ENCODE measurements around the gene TBC1D9. TPM values are rescaled to one million over a fixed set of nuclear protein-coding genes. Genes with fewer than 3 reads are reported as not detected.

TBC1D9 gene
- total RNA-seq, 4 donors from 2014 or later, result 13.3 to 17.5 (median 15.2) TPM

- TF ChIP-seq, protein P1, sequence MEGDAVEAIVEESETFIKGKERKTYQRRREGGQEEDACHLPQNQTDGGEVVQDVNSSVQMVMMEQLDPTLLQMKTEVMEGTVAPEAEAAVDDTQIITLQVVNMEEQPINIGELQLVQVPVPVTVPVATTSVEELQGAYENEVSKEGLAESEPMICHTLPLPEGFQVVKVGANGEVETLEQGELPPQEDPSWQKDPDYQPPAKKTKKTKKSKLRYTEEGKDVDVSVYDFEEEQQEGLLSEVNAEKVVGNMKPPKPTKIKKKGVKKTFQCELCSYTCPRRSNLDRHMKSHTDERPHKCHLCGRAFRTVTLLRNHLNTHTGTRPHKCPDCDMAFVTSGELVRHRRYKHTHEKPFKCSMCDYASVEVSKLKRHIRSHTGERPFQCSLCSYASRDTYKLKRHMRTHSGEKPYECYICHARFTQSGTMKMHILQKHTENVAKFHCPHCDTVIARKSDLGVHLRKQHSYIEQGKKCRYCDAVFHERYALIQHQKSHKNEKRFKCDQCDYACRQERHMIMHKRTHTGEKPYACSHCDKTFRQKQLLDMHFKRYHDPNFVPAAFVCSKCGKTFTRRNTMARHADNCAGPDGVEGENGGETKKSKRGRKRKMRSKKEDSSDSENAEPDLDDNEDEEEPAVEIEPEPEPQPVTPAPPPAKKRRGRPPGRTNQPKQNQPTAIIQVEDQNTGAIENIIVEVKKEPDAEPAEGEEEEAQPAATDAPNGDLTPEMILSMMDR (IDR thresholded peaks at IDR 0.05), result peak in 1 of 6 experiments; percentile 30
- TF ChIP-seq POLR2A (IDR thresholded peaks at IDR 0.05), result no peak
- H3K9me3 ChIP-seq, result no peaks in the 10 kb centered on the region
- no peak overlapping the region for H3K27ac ChIP-seq
- 73 to 90% methylated on average over 6 of the region's 6 CpGs for WGBS, 2 donors
- no peaks in the 10 kb centered on the region for H3K36me3 ChIP-seq
- DNase-seq, result no peak
- no peak overlapping the region for H3K4me3 ChIP-seq (replicated peaks in 1 of 3)
- intact Hi-C loops (cut with DNase I), result no loop called here
- H3K4me1 ChIP-seq, result peaks cover 0 to 5% of the 10 kb centered on the region in 2 donors
- no peaks in the 10 kb centered on the region for H3K27me3 ChIP-seq
Measured at GRCh38 chr4:140637836-140638235, 118.3 kb downstream of the TBC1D9 start.

- Histone ChIP-seq H3K4me3 (replicated peaks in 1 of 3) (no peak overlapping the region), H3K27ac (no peak overlapping the region), H3K27me3 (no peaks in the 10 kb centered on the region), H3K4me1 (peaks cover 0 to 5% of the 10 kb centered on the region in 2 donors), H3K36me3 (no peaks in the 10 kb centered on the region), H3K9me3 (no peaks in the 10 kb centered on the region)
- 70 to 72% methylated on average over 6 of the region's 6 CpGs for WGBS, 2 donors
- intact Hi-C loops (cut with DNase I), result no loop called here
- DNase-seq, result peak in 1 of 2 donors; percentile 24
- TF ChIP-seq POLR2A (IDR thresholded peaks at IDR 0.05), result no peak
- TF ChIP-seq, protein P1 (IDR thresholded peaks at IDR 0.05), result no peak
Measured at GRCh38 chr4:140635606-140636005, 120.6 kb downstream of the TBC1D9 start.

DNA sequence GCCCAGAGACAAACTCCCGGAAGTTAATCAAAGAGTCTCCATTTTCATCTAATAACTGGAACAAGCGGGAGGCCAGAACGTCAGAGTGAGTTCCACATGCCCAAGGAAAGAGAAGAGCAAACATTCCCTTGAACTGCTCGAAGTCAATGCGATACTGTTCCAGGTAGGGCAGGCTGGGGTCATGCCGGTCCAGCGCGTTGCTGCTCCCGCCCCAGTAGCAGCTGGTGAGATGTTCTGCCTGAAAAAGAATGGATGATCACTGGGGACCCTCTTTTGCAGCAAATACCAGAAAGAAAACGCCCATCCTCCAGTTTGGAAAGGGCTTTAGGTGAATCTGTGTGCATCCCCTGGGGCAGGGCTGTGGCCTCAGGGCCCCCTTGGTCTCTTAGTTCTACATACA is 122.2 kb downstream of the TBC1D9 start:
- no peaks in the 10 kb centered on the region for H3K9me3 ChIP-seq
- peaks cover 0 to 5% of the 10 kb centered on the region in 2 donors for H3K4me1 ChIP-seq
- no peak overlapping the region for H3K27ac ChIP-seq
- H3K36me3 ChIP-seq, result no peaks in the 10 kb centered on the region
- DNase-seq, result no peak
- TF ChIP-seq, protein P1 (IDR thresholded peaks at IDR 0.05), result no peak
- TF ChIP-seq POLR2A (IDR thresholded peaks at IDR 0.05), result no peak
- no peak overlapping the region for H3K4me3 ChIP-seq (replicated peaks in 1 of 3)
- 94 to 97% methylated on average over 10 of the region's 10 CpGs for WGBS, 2 donors
- intact Hi-C loops (cut with DNase I), result no loop called here
- no peaks in the 10 kb centered on the region for H3K27me3 ChIP-seq

GRCh38 chr4:140633124-140633523 is 123.1 kb downstream of the TBC1D9 start:
- Histone ChIP-seq H3K4me1 (peaks cover 0 to 5% of the 10 kb centered on the region in 2 donors), H3K27ac (no peak overlapping the region), H3K4me3 (replicated peaks in 1 of 3) (no peak overlapping the region), H3K9me3 (no peaks in the 10 kb centered on the region), H3K27me3 (no peaks in the 10 kb centered on the region), H3K36me3 (no peaks in the 10 kb centered on the region)
- WGBS, 2 donors, result 94 to 95% methylated on average over 2 of the region's 2 CpGs
- TF ChIP-seq, protein P1 (IDR thresholded peaks at IDR 0.05), result no peak
- TF ChIP-seq POLR2A (IDR thresholded peaks at IDR 0.05), result no peak
- DNase-seq, result no peak
- intact Hi-C loops (cut with DNase I), result no loop called here

GRCh38 chr4:140630246-140630645 is 125.9 kb downstream of the TBC1D9 start:
- no peaks in the 10 kb centered on the region for H3K9me3 ChIP-seq
- no peak for DNase-seq
- H3K27ac ChIP-seq, result no peak overlapping the region
- intact Hi-C loops (cut with DNase I), result no loop called here
- no peaks in the 10 kb centered on the region for H3K27me3 ChIP-seq
- TF ChIP-seq, protein P1 (IDR thresholded peaks at IDR 0.05), result no peak
- TF ChIP-seq POLR2A (IDR thresholded peaks at IDR 0.05), result no peak
- 61 to 70% methylated on average over 4 of the region's 4 CpGs for WGBS, 2 donors
- H3K4me3 ChIP-seq (replicated peaks in 1 of 3), result no peak overlapping the region
- no peaks in the 10 kb centered on the region for H3K4me1 ChIP-seq
- peaks cover 0 to 4% of the 10 kb centered on the region in 2 donors for H3K36me3 ChIP-seq
